Dendritic cell treated with granulocyte-macrophage colony-stimulating factor and Interleukin-4, amounts not matched to agents 40 ng/mL and 50 ng/mL, for 4 days (primary cell): ENCODE measurements around the gene PPP1CA.

Experiments used
- H3K27ac Mint-ChIP-seq: one replicate; pipeline ENCODE4 v1.8.0; 2022; ENCODE audit warnings: mild to moderate bottlenecking, mixed read lengths
- H3K27me3 Mint-ChIP-seq: one replicate; pipeline ENCODE4 v1.8.0; 2022; ENCODE audit warnings: mild to moderate bottlenecking, mixed read lengths
- H3K36me3 Mint-ChIP-seq: one replicate; pipeline ENCODE4 v1.8.0; 2022; ENCODE audit warnings: low read depth, mixed read lengths
- H3K4me1 Mint-ChIP-seq: one replicate; pipeline ENCODE4 v1.8.0; 2022; ENCODE audit warnings: low read depth, mixed read lengths
- H3K4me3 Mint-ChIP-seq: one replicate; pipeline ENCODE4 v1.8.0; 2022; ENCODE audit warnings: mild to moderate bottlenecking, moderate library complexity, mixed read lengths
- H3K9me3 Mint-ChIP-seq: one replicate; pipeline ENCODE4 v1.8.0; 2022; ENCODE audit warnings: mixed read lengths
- intact Hi-C: fragments of 100-400 bp; cut with micrococcal nuclease; formaldehyde crosslinking; loops from one replicate; pipeline ENCODE4 v1.15.0; 2022

The PPP1CA gene

GRCh38 chr11:67401495-67402191 lies at the start of gene PPP1CA:
PPP1CA (minus strand) TSS chr11:67401858; CDS start chr11:67401782, 76 bp downstream.
- H3K27ac Mint-ChIP-seq: peak within 1 kb of the TSS; percentile 82
- peaks cover 42% of the 10 kb centered on the region for H3K36me3 Mint-ChIP-seq
- peak within 1 kb of the TSS; percentile 80 for H3K4me3 Mint-ChIP-seq
- no peaks in the 10 kb centered on the region for H3K9me3 Mint-ChIP-seq
- intact Hi-C loops: loop anchor here (1.0 to 2.0 kb wide), 3 partner anchors 19 to 107 kb away; partner anchors contain the start of genes CDK2AP2 and TMEM134
- H3K4me1 Mint-ChIP-seq: peaks cover 87% of the 10 kb centered on the region
- no peaks in the 10 kb centered on the region for H3K27me3 Mint-ChIP-seq

- H3K9me3 Mint-ChIP-seq: no peaks in the 10 kb centered on the region
- H3K4me1 Mint-ChIP-seq: peaks cover 71% of the 10 kb centered on the region
- peak overlapping the region; percentile 87 for H3K27ac Mint-ChIP-seq
These were observed 49.4 kb upstream of the PPP1CA start for GRCh38 chr11:67450796-67451657.

GRCh38 chr11:67449116-67449844 lies 47.6 kb upstream of the PPP1CA start:
- H3K9me3 Mint-ChIP-seq: no peaks in the 10 kb centered on the region
- peaks cover 2% of the 10 kb centered on the region for H3K27me3 Mint-ChIP-seq
- H3K4me1 Mint-ChIP-seq: peaks cover 69% of the 10 kb centered on the region
- H3K36me3 Mint-ChIP-seq: no peaks in the 10 kb centered on the region
- intact Hi-C loops: no loop called here
- peak overlapping the region; percentile 37 for H3K4me3 Mint-ChIP-seq
- H3K27ac Mint-ChIP-seq: peak overlapping the region; percentile 87

More at GRCh38 chr11:67450796-67451657, 49.4 kb upstream of the PPP1CA start:
- H3K4me3 Mint-ChIP-seq: no peak overlapping the region
- H3K36me3 Mint-ChIP-seq: no peaks in the 10 kb centered on the region
- peaks cover 3% of the 10 kb centered on the region for H3K27me3 Mint-ChIP-seq
- intact Hi-C loops: no loop called here

- no peak overlapping the region for H3K4me3 Mint-ChIP-seq
These were observed 46.6 kb upstream of the PPP1CA start for GRCh38 chr11:67448220-67448609.

GRCh38 chr11:67445515-67445914 lies 43.9 kb upstream of the PPP1CA start:
- Mint-ChIP-seq H3K4me3 (no peak overlapping the region), H3K36me3 (peaks cover 26% of the 10 kb centered on the region), H3K27me3 (peaks cover 2% of the 10 kb centered on the region), H3K9me3 (no peaks in the 10 kb centered on the region), H3K27ac (peak overlapping the region; percentile 91), H3K4me1 (peaks cover 73% of the 10 kb centered on the region)
- intact Hi-C loops: no loop called here

More at GRCh38 chr11:67448220-67448609, 46.6 kb upstream of the PPP1CA start:
- H3K27ac Mint-ChIP-seq: peak overlapping the region; percentile 57
- intact Hi-C loops: no loop called here
- peaks cover 2% of the 10 kb centered on the region for H3K27me3 Mint-ChIP-seq
- H3K9me3 Mint-ChIP-seq: no peaks in the 10 kb centered on the region
- peaks cover 70% of the 10 kb centered on the region for H3K4me1 Mint-ChIP-seq
- no peaks in the 10 kb centered on the region for H3K36me3 Mint-ChIP-seq

- H3K36me3 Mint-ChIP-seq: peaks cover 53% of the 10 kb centered on the region
- H3K27me3 Mint-ChIP-seq: peaks cover 2% of the 10 kb centered on the region
- intact Hi-C loops: loop anchor here (1.0 to 2.0 kb wide), 2 partner anchors 26 to 41 kb away; partner anchors contain the start of genes AIP and TMEM134
- H3K4me3 Mint-ChIP-seq: peak overlapping the region; percentile 89
- H3K4me1 Mint-ChIP-seq: peaks cover 70% of the 10 kb centered on the region
- peak overlapping the region; percentile 91 for H3K27ac Mint-ChIP-seq
- H3K9me3 Mint-ChIP-seq: no peaks in the 10 kb centered on the region
These were observed 41.1 kb upstream of the PPP1CA start for GRCh38 chr11:67442504-67443404.

GRCh38 chr11:67441731-67442351 lies 40.2 kb upstream of the PPP1CA start:
- Mint-ChIP-seq H3K27ac (peak overlapping the region; percentile 91), H3K27me3 (no peaks in the 10 kb centered on the region), H3K4me1 (peaks cover 70% of the 10 kb centered on the region), H3K9me3 (no peaks in the 10 kb centered on the region), H3K36me3 (peaks cover 60% of the 10 kb centered on the region), H3K4me3 (peak overlapping the region; percentile 89)
- intact Hi-C loops: loop anchor here (2.0 kb wide), 1 partner anchor 27 kb away; the partner anchor contains the start of gene TMEM134

- Mint-ChIP-seq H3K27ac (peak overlapping the region; percentile 60), H3K4me3 (no peak overlapping the region), H3K27me3 (no peaks in the 10 kb centered on the region), H3K9me3 (no peaks in the 10 kb centered on the region), H3K4me1 (peaks cover 75% of the 10 kb centered on the region), H3K36me3 (peaks cover 67% of the 10 kb centered on the region)
- intact Hi-C loops: no loop called here
These were observed 39.5 kb upstream of the PPP1CA start for GRCh38 chr11:67441098-67441563.

GRCh38 chr11:67440229-67441097 lies 38.8 kb upstream of the PPP1CA start:
- Mint-ChIP-seq H3K9me3 (no peaks in the 10 kb centered on the region), H3K27me3 (no peaks in the 10 kb centered on the region), H3K36me3 (peaks cover 74% of the 10 kb centered on the region), H3K4me3 (peak overlapping the region; percentile 10), H3K4me1 (peaks cover 78% of the 10 kb centered on the region), H3K27ac (peak overlapping the region; percentile 60)
- intact Hi-C loops: no loop called here

GRCh38 chr11:67439321-67440228 lies 37.9 kb upstream of the PPP1CA start:
- H3K36me3 Mint-ChIP-seq: peaks cover 83% of the 10 kb centered on the region
- H3K9me3 Mint-ChIP-seq: no peaks in the 10 kb centered on the region
- peaks cover 74% of the 10 kb centered on the region for H3K4me1 Mint-ChIP-seq
- peak overlapping the region; percentile 60 for H3K27ac Mint-ChIP-seq
- intact Hi-C loops: loop anchor here (5.0 kb wide), 1 partner anchor 68 kb away; the partner anchor contains the start of genes CDK2AP2 and PITPNM1
- H3K27me3 Mint-ChIP-seq: no peaks in the 10 kb centered on the region
- H3K4me3 Mint-ChIP-seq: peak overlapping the region; percentile 30
